ENCODE measurements around the gene DCUN1D3.
"Not testable (repeated sequence)": the region's sequence is repeated elsewhere in the genome, so short reads cannot be mapped to it uniquely, and the experiment has no call there.

The DCUN1D3 gene

GRCh38 chr16:20887207-20887606, 13.0 kb downstream of the DCUN1D3 start:
- DNase-seq (ENCODE audit: low read depth): no peak

DNA sequence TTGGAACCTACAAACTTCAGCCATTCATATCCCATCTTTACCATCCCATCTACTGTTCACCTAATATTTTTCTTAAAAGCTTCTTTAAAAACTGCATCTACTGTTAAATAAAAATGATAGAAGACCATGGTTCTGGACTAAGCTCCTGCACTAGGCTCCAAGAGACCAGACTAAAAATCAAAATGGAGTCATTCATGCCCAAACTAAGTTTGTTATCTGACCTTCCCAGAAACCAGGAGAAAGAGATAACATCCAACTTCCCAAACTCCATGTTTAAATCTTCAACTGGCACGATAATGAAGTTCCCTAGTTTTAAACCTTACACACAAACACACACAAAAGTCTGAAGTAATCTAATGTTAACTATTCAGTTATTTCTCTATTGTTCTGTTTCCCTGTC, 13.8 kb downstream of the DCUN1D3 start:
- no peak for DNase-seq (ENCODE audit: low read depth)

- no peak for DNase-seq (ENCODE audit: low read depth)
Measured at GRCh38 chr16:20884240-20884556, 16.0 kb downstream of the DCUN1D3 start.

DNA sequence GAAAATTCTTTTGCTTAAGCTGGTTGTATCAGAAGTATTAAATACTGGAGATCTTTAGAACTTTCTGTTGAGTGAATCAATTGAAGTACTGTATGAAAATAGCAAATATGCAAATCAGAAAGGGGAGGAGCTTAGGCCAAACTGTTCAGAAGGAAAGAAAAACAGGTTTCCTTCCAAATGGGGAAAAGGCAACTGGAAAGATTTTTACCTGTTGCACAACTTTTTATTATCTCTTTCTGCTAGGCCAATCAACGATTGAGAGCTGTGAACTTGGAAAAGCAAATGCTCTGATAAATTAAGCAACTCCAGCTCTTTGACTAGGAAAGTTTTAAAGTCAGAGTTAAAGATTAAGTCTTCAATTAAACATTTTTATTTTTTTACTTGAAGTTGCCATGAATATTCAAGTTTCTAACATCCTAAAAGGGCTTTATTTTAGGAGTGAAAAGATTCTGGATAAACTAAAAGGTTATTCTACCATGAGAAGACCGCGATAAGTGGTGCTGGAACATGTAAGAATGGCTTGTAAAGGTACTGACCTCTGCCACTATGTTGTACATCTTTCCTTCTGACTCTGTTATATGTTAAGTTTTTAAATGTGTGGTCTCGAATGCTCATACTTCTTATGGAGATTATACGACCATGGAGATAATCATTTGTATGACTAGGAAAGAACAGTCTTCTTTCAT, 16.5 kb downstream of the DCUN1D3 start:
- DNase-seq (ENCODE audit: low read depth): no peak

DNA sequence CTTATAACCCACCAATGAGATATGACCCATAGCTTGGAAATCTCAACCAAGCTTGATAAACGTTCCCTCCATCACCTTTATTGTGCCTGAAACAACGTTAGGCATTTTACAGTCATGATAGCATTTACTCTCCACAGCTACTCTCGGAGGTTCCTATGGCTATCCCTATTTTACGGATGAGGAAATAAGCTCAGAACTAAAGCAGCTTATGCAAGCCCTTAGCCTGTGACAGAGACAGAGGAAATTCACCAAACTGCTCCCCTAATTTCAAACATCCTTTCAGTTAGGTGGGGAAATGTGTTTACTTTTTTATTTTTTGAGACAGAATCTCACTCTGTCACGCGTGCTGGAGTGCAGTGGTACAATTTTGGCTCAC, 18.7 kb downstream of the DCUN1D3 start:
- no peak for DNase-seq (ENCODE audit: low read depth)

- no peak for DNase-seq (ENCODE audit: low read depth)
Measured at GRCh38 chr16:20880867-20881502, 19.2 kb downstream of the DCUN1D3 start.

GRCh38 chr16:20879175-20880040, 20.8 kb downstream of the DCUN1D3 start:
- no peak for DNase-seq (ENCODE audit: low read depth)

DNA sequence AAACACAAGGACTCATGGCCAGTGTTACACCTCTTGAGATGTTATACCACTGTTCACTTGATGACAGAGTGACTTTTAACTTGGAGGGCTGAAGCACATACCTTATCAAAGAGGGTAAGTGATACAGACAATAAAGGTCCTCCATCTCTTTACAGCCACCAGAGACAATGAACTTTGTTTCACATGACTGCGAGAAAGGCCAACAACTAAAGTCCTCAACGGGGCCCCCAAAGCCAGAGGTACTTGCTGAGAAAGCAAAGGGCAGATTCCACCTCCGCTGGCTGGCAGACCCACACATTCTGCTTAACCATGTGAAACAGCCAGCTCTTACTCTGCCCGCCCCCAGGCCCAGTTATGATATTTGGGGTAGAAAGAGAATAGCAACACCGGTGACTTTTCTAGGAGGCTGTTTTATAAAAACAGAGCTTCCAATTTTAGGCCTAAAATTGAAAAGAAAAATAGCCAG, 21.4 kb downstream of the DCUN1D3 start:
- DNase-seq (ENCODE audit: low read depth): no peak

GRCh38 chr16:20875355-20875650, 24.9 kb downstream of the DCUN1D3 start:
- DNase-seq (ENCODE audit: low read depth): no peak

DNA sequence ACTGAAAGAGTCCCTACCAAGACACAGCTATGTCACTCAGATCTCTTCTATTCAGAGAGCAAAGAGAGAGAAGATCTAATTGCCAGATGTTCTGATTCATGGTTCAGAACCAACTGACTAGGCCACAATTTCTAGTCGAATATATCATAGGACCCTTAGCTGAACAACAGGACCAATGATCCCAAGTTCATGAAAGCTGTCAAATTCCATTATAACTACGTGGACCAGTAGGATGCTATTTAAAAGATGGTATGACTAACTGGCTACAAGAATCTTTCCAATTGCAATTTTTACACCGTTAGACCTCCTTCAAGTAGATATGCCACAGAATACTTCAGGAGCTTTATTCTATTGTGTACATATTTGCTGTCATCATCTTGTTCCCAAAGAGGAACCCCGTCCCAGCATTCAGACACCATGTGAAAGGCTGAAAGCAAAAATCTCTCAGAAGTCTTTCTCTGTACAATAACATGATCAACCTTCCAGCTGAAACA, 26.0 kb downstream of the DCUN1D3 start:
- no peak for DNase-seq (ENCODE audit: low read depth)

DNA sequence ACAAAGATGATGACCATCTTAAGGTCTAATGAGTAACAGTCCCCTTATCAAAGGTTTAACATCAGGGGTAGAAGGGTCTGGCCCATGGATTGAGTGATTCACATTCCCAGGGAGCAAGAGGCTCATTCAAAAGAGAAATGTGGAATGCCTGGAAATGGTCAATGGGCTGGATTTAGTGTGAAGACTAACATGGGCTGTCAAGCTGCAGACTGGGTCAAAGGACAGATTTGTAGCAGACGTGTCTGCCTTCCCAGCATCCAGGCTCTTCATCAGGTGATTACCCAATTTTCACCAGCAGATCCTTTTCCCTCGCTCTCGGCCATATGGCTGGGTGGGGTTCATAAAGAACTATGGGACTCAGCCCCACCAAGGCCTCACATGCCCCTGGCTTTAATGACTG, 26.8 kb downstream of the DCUN1D3 start:
- DNase-seq (ENCODE audit: low read depth): no peak

DNA sequence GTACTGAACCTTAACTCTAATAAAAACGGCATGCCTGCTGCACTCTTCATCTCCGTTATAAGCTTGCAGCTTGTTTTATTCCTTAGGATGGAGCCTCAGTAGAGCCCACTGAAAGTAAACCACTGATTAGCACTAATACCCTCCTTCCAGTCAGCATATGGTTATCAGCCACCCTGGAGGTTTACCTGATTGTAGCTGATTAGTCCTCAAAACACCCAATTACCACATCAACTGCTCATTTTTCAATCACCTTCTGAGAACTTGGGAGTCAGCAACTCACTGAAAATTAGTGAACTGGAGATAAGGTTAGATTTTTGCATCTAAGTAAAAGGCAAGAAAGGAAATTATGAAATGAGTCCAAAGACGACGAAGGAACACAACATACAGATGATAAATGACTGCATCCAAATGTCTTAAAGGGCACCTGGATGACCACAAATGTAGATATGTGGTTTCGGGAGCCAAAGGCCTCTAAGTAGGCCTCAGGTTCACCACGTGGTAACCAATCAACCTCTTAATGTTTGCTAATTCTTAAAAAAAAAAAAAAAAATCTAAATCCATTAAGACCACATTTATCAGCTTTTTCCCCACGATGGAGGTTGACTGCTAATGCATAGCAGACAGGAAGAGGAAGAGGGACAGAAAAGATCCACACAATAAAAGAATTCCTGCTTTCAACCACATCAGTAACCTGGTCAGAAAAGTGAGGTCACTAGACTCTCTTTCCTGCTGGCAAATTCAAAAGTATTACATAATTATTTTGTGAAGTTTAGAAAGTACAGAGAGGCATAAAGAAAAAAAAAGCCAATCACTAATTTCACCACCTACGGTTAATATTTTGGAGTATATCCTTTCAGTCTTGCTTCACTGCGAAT, 28.0 kb downstream of the DCUN1D3 start:
- DNase-seq (ENCODE audit: low read depth): no peak

DNA sequence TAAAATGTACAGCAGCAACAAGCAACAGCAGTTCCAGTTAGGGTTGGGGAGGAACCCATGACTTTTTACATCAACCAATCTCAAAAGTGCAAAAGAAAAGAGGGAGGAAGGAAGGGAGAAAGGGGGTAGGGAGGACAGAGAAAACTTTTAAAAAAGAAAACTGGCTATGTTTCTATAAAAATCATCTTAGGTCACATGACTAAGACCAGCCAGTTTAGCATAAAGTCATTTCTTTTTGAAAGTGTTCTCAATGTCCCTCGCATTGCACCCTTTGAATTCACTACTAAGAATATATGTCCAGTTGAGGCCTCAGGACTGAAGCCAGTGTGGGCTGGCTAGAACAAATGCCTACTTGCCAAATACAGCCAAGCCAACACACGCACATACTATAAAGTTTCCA, 28.9 kb downstream of the DCUN1D3 start:
- DNase-seq (ENCODE audit: low read depth): no peak

GRCh38 chr16:20870122-20870820, 29.9 kb downstream of the DCUN1D3 start:
- no peak for DNase-seq (ENCODE audit: low read depth)

GRCh38 chr16:20868890-20869289, 31.3 kb downstream of the DCUN1D3 start:
- DNase-seq (ENCODE audit: low read depth): no peak

DNA sequence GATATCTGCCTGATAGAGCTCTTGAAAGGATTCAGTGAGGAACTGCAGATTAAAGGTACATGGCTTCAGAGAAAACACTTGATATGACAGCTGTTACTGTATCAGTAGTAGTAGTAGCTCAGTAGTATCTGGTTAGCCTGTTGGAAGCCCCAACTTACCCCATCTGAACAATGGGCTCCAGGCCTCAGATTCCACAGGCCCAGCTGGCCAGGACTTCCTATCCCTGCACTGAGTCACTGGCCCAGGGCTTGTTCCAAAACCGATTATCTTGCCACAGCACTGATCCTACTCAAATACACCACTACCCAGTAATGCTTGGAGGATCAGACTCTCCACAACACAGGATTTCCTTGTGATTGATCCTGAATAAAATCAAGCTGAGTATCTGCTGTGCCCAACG, 32.6 kb downstream of the DCUN1D3 start:
- DNase-seq (ENCODE audit: low read depth): no peak

DNA sequence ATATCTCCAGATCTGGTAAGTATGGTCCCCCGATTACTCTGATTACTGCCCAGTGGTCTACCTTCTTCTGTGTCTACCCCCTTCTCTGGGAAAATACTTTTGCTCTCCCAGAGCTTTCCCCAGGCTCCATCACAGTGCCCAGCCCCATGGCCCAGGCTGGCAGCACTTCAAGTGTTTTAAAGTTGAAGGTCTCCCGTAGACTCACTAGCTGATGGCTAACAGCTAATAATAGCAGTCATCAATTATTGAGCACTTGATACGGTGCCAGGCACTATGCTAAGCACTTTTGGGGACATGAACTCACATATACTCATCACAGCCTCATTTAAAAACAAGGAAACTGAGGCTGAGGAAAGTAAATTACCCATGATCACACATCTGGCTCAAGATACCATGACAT, 33.4 kb downstream of the DCUN1D3 start:
- DNase-seq (ENCODE audit: low read depth): no peak

- no peak for DNase-seq (ENCODE audit: low read depth)
Measured at GRCh38 chr16:20866145-20866772, 33.9 kb downstream of the DCUN1D3 start.

DNA sequence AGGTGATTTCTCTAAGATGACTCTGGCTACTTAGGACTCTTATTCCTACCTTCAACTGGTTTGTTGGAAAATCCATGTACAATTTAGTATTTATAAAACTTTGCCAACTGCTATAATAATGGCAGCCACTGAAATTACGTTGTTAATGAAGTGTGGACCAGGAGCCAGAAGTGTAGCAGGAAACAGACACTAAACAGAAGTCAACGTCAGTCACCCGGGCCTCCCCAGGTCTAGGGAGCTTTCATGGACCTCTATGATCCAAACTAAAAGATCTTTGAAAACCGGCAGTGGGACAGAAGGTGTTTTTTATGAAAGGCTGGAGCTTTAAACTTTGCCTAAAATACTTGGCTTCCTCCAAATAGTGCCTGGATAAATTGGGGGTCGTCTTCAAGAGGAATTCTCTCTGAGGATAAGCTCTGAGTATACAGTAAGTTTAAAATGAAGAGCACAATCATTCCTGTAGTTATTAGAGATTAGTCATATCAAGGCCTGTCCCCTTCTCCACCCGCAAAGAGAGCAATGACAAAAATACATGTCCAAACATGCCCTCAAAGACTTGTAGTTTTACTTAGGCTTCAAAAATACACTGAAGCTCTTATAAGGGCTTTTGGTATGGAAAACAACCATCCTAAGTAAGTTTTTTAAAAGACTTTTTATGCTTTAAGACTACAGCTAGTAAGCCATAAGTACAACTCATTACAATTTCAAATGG, 34.6 kb downstream of the DCUN1D3 start:
- no peak for DNase-seq (ENCODE audit: low read depth)

- DNase-seq (ENCODE audit: low read depth): not testable (repeated sequence)
Measured at GRCh38 chr16:20864376-20864775, 35.8 kb downstream of the DCUN1D3 start.

All from stimulated activated CD8-positive, alpha-beta memory T cell treated with anti-CD3 and anti-CD28 coated beads, Interleukin-12 subunit alpha, Interleukin-12 subunit beta, amount 100 ng/mL, for 4 hours (primary cell).